K562 (cell line): ENCODE results near the gene ANKRD65. TPM values are rescaled to one million over a fixed set of nuclear protein-coding genes. Genes with fewer than 3 reads are reported as not detected.

Experiments used
- BCOR ChIP-seq: fragments of 450-650 bp; IDR thresholded peaks from 2 replicates; pipeline ENCODE4 v1.6.1; 2016
- CEBPB ChIP-seq: fragments of 450-650 bp; IDR thresholded peaks from 2 replicates; pipeline ENCODE4 v1.6.1; 2016; ENCODE audit warnings: missing genetic modification characterization, missing compliant biosample characterization
- EGR1 ChIP-seq: fragments of 450-650 bp; conservative IDR thresholded peaks from 2 replicates; pipeline ENCODE4 v1.6.1; 2017; ENCODE audit warnings: mild to moderate bottlenecking
- EP400 ChIP-seq: fragments of 450-650 bp; IDR thresholded peaks from 2 replicates; pipeline ENCODE4 v1.6.1; 2017; ENCODE audit warnings: antibody characterized with exemption, mild to moderate bottlenecking, moderate library complexity
- HDAC2 ChIP-seq: fragments of 450-650 bp; IDR thresholded peaks from 2 replicates; pipeline ENCODE4 v1.6.1; 2016; ENCODE audit warnings: mild to moderate bottlenecking
- KAT7 ChIP-seq: sonication (generic); formaldehyde crosslinking; IDR thresholded peaks from 2 replicates; pipeline ENCODE4 v1.8.0; 2022; ENCODE audit warnings: missing genetic modification reagents, mild to moderate bottlenecking, borderline replicate concordance
- LCOR ChIP-seq: sonication (generic); formaldehyde crosslinking; IDR thresholded peaks from 2 replicates; pipeline ENCODE4 v1.8.0; 2022; ENCODE audit warnings: mild to moderate bottlenecking, missing genetic modification reagents
- MEF2D ChIP-seq: conservative IDR thresholded peaks from 2 replicates; pipeline ENCODE4 v1.6.1; 2016; ENCODE audit warnings: low read depth, missing genetic modification characterization, missing compliant biosample characterization
- MYNN ChIP-seq, 2 experiments: sonication (generic); formaldehyde crosslinking in 1 of 2; IDR thresholded peaks; 2 replicates each; pipeline versions ENCODE4 v1.5.0 to v1.6.1; 2016 to 2020; ENCODE audit warnings: antibody characterized with exemption in 1 of 2, missing genetic modification reagents in 1 of 2
- NUFIP1 ChIP-seq: fragments of 450-650 bp; IDR thresholded peaks from 2 replicates; pipeline ENCODE4 v1.6.1; 2018; ENCODE audit not compliant: partially characterized antibody
- PHF21A ChIP-seq: fragments of 450-650 bp; IDR thresholded peaks from 2 replicates; pipeline ENCODE4 v1.6.1; 2017; ENCODE audit warnings: low read depth, borderline replicate concordance
- PHTF2 ChIP-seq: fragments of 250-450 bp; sonication (Bioruptor Pico); IDR thresholded peaks from 2 replicates; pipeline ENCODE4 v1.5.0; 2021; ENCODE audit warnings: mild to moderate bottlenecking
- POLR2A ChIP-seq: fragments of 450-650 bp; conservative IDR thresholded peaks from 2 replicates; pipeline ENCODE4 v1.6.1; 2016
- SAFB2 ChIP-seq: fragments of 200-400 bp; formaldehyde crosslinking; IDR thresholded peaks from 2 replicates; pipeline ENCODE4 v1.6.1; 2018; ENCODE audit warnings: borderline replicate concordance, low read length, low read depth, moderate library complexity; ENCODE audit not compliant: severe bottlenecking
- TEAD1 ChIP-seq, 2 experiments: fragments of 450-650 bp in 1 of 2; sonication (generic) in 1 of 2; formaldehyde crosslinking; IDR thresholded peaks; 2 replicates each; pipeline versions ENCODE4 v1.4.0 to v1.8.0; 2020 to 2022; ENCODE audit warnings: mild to moderate bottlenecking in 2 of 2, missing genetic modification reagents in 1 of 2
- TEAD4 ChIP-seq, 2 experiments: sonication (generic) in 1 of 2; formaldehyde crosslinking in 1 of 2; IDR thresholded peaks; 2 replicates each; pipeline versions ENCODE4 v1.6.1 to v1.8.0; 2012 to 2022; ENCODE audit warnings: borderline replicate concordance in 1 of 2, inconsistent platforms in 1 of 2, low read length in 1 of 2, mild to moderate bottlenecking in 1 of 2, missing genetic modification reagents in 1 of 2
- U2AF2 ChIP-seq: fragments of 200-400 bp; formaldehyde crosslinking; optimal IDR thresholded peaks from 2 replicates; pipeline ENCODE3; 2017; ENCODE audit warnings: low read depth, mild to moderate bottlenecking, low read length
- polyA plus RNA-seq, 8 experiments: library from polyadenylated mRNA; depleted of rRNA in 4 of 8; stranded (reverse) in 5 of 8; unstranded in 3 of 8; fragments of >200 nt; fragmentation: Nextera tagmentation in 2 of 8; fragmentation: Illumina TruSeq in 1 of 8; extraction: Ambion mirVana in 2 of 8; extraction: Trizol in 1 of 8; gene quantifications; 2 replicates each; pipeline versions ENCODE4 v1.2.1 to v1.2.3, GENCODE V29; 2011 to 2014; ENCODE audit warnings: inconsistent platforms in 1 of 8, missing spikeins in 1 of 8
- total RNA-seq, 7 experiments: library from RNA; depleted of rRNA in 6 of 7; stranded (reverse); fragments of >200 nt in 6 of 7; fragmentation: Illumina TruSeq in 2 of 7; extraction: Trizol in 2 of 7; gene quantifications; 2 replicates each; pipeline versions ENCODE4 v1.2.1 to v1.2.3, GENCODE V29; 2011 to 2021; ENCODE audit warnings: low replicate concordance in 1 of 7
- TF ChIP-seq, protein P1 (sequence below): fragments of 450-650 bp; IDR thresholded peaks from 2 replicates; pipeline ENCODE4 v1.6.1; 2016; ENCODE audit warnings: missing biosample characterization, missing genetic modification characterization
- TF ChIP-seq, protein P2 (sequence below), 2 experiments: fragments of 450-650 bp in 1 of 2; sonication (generic) in 1 of 2; formaldehyde crosslinking in 1 of 2; IDR thresholded peaks; 2 replicates each; pipeline versions ENCODE4 v1.7.1 to v1.9.0; 2016 to 2022; ENCODE audit warnings: inconsistent platforms in 1 of 2, mild to moderate bottlenecking in 1 of 2, missing genetic modification reagents in 1 of 2

ANKRD65 gene
- total and polyA plus RNA-seq, 9 of the 15 experiments (the other 6 are each of a cell fraction or from before 2014, with no cell fraction given) = not detected

DNA sequence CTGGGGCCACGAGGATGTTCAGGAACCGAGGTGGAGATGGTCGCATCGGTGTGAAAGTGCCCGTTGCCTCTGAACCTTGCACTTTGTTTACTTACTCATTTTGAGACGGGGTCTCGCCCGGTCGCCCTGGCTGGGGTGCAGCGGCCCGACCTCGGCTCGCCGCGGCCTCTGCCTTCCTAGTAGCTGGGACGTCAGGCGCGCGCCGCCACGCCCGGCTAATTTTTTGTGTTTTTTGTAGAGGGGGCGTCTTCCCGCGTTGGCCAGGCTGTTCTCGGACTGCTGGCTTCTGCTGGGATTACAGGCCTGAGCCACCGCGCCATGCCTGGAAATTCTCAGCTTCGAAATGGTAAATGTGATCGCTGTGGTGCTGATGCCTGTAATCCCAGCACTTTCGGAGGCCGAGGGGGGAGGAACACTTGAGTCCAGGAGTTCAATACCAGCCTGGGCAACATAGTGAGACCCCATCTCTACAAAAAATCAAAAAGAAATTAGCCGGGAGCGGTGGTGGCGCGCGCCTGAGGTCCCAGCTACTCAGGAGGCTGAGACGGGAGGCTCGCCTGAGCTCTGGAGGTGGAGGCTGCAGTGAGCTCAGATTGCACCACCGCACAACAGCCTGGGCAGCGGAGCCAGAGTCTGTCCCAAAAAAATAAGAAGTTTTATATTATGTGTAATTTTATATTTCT lies 13.3 kb downstream of the ANKRD65 start (continued):
- TF ChIP-seq SAFB2 (no peak), HDAC2 (peak; percentile 55; the same call in 1 of the 2 replicates), U2AF2 (no peak), POLR2A (no peak), BCOR (peak; percentile 82), LCOR (CRISPR knock-in tag) (0 out of 2 replicates have a peak, but pooled peaks have one; percentile 28), TEAD4 (IDR thresholded peaks at IDR 0.05; ENCODE audit: low read length) (no peak), TEAD4 (CRISPR knock-in tag; IDR thresholded peaks at IDR 0.05; ENCODE audit: borderline replicate concordance) (0 out of 2 replicates have a peak, but pooled peaks have one; percentile 75), TEAD1 (CRISPR knock-in tag; IDR thresholded peaks at IDR 0.05) (peak in 1 of 2 experiments; percentile 53; a peak in 1 of 4 replicates), MEF2D (tag) (no peak), CEBPB (tag) (peak; percentile 51; the same call in 1 of the 2 replicates), KAT7 (CRISPR knock-in tag) (peak; percentile 65), PHTF2 (CRISPR knock-in tag) (no peak), MYNN (IDR thresholded peaks at IDR 0.05) (no peak), MYNN (CRISPR knock-in tag; IDR thresholded peaks at IDR 0.05) (0 out of 2 replicates have a peak, but pooled peaks have one; percentile 57), EP400 (no peak), NUFIP1 (no peak), EGR1 (0 out of 2 replicates have a peak, but pooled peaks have one; percentile 14), PHF21A (no peak)
- TF ChIP-seq, protein P1, sequence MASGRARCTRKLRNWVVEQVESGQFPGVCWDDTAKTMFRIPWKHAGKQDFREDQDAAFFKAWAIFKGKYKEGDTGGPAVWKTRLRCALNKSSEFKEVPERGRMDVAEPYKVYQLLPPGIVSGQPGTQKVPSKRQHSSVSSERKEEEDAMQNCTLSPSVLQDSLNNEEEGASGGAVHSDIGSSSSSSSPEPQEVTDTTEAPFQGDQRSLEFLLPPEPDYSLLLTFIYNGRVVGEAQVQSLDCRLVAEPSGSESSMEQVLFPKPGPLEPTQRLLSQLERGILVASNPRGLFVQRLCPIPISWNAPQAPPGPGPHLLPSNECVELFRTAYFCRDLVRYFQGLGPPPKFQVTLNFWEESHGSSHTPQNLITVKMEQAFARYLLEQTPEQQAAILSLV (tag) = no peak
- TF ChIP-seq, protein P2, sequence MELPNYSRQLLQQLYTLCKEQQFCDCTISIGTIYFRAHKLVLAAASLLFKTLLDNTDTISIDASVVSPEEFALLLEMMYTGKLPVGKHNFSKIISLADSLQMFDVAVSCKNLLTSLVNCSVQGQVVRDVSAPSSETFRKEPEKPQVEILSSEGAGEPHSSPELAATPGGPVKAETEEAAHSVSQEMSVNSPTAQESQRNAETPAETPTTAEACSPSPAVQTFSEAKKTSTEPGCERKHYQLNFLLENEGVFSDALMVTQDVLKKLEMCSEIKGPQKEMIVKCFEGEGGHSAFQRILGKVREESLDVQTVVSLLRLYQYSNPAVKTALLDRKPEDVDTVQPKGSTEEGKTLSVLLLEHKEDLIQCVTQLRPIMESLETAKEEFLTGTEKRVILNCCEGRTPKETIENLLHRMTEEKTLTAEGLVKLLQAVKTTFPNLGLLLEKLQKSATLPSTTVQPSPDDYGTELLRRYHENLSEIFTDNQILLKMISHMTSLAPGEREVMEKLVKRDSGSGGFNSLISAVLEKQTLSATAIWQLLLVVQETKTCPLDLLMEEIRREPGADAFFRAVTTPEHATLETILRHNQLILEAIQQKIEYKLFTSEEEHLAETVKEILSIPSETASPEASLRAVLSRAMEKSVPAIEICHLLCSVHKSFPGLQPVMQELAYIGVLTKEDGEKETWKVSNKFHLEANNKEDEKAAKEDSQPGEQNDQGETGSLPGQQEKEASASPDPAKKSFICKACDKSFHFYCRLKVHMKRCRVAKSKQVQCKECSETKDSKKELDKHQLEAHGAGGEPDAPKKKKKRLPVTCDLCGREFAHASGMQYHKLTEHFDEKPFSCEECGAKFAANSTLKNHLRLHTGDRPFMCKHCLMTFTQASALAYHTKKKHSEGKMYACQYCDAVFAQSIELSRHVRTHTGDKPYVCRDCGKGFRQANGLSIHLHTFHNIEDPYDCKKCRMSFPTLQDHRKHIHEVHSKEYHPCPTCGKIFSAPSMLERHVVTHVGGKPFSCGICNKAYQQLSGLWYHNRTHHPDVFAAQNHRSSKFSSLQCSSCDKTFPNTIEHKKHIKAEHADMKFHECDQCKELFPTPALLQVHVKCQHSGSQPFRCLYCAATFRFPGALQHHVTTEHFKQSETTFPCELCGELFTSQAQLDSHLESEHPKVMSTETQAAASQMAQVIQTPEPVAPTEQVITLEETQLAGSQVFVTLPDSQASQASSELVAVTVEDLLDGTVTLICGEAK (IDR thresholded peaks at IDR 0.05) = no peak
- TF ChIP-seq, protein P2 (CRISPR knock-in tag; IDR thresholded peaks at IDR 0.05) = 0 out of 2 replicates have a peak, but pooled peaks have one; percentile 14
